B cell (primary cell): ENCODE data around the gene ATXN1. TPM values are rescaled to one million over a fixed set of nuclear protein-coding genes. Genes with fewer than 3 reads are reported as not detected.

Experiments used
- ATAC-seq: fragments of 200-7000 bp; cut with Tn5 transposase; one replicate; pipeline ENCODE4 v1.10.0; 2021; ENCODE audit warnings: low read depth, mild to moderate bottlenecking, moderate number of reproducible peaks, moderate library complexity
- CTCF ChIA-PET: fragments of 350-600 bp; sonication (Branson Sonifier 250); formaldehyde crosslinking; loops from one replicate; lab custom pipeline; 2021; ENCODE audit warnings: antibody characterized with exemption, inconsistent platforms; lab: Charles Lee
- POLR2A ChIA-PET: fragments of 350-600 bp; sonication (Branson Sonifier 250); formaldehyde crosslinking; loops from one replicate; lab custom pipeline; 2021; ENCODE audit warnings: antibody characterized with exemption; lab: Charles Lee
- DNase-seq: peaks from one replicate; pipeline ENCODE4 v3.0.0; 2013
- H2AFZ ChIP-seq: 2 replicates; pipeline ENCODE4 v1.6.1; 2012; ENCODE audit warnings: mild to moderate bottlenecking, low read depth, low read length; ENCODE audit not compliant: insufficient read depth, poor library complexity, severe bottlenecking
- H3K27ac ChIP-seq, 2 donors: 1 replicate in 1 of 2; 2 replicates in 1 of 2; pipeline ENCODE4 v1.5.1; 2012 to 2013; ENCODE audit warnings: low read length in 2 of 2, mild to moderate bottlenecking in 2 of 2, moderate library complexity in 1 of 2
- H3K27me3 ChIP-seq, 4 experiments: fragments of 200-600 bp in 1 of 4; sonication (generic) in 1 of 4; replicated peaks in 1 of 4; 1 replicate in 2 of 4; 2 replicates in 2 of 4; pipeline versions ENCODE4 v1.6.1 to v1.7.0; 2013 to 2016; ENCODE audit warnings: low read length in 3 of 4, mild to moderate bottlenecking in 2 of 4, mixed read lengths in 1 of 4, moderate library complexity in 1 of 4; ENCODE audit not compliant: insufficient read depth in 4 of 4, control insufficient read depth in 3 of 4; ENCODE audit errors: control extremely low read depth in 1 of 4
- H3K36me3 ChIP-seq, 2 experiments: replicated peaks in 1 of 2; 1 replicate in 1 of 2; 2 replicates in 1 of 2; pipeline versions ENCODE4 v1.6.1 to v1.7.1; 2013; ENCODE audit warnings: low read length in 1 of 2; ENCODE audit not compliant: insufficient read depth in 2 of 2, control insufficient read depth in 1 of 2; ENCODE audit errors: control extremely low read depth in 1 of 2, extremely low read depth in 1 of 2
- H3K4me1 ChIP-seq, 2 donors: fragments of 200-600 bp in 1 of 2; sonication (generic) in 1 of 2; 1 replicate in 1 of 2; 2 replicates in 1 of 2; pipeline versions ENCODE4 v1.5.1 to v1.6.1; 2013 to 2017; ENCODE audit warnings: low read length in 2 of 2; ENCODE audit not compliant: control insufficient read depth in 2 of 2, insufficient read depth in 2 of 2
- H3K4me2 ChIP-seq: replicated peaks from 2 replicates; pipeline ENCODE3; 2012; ENCODE audit warnings: mild to moderate bottlenecking, low read depth, low read length; ENCODE audit not compliant: poor library complexity, severe bottlenecking
- H3K4me3 ChIP-seq, 5 experiments: fragments of 200-600 bp in 1 of 5; sonication (generic) in 1 of 5; 1 replicate in 3 of 5; 2 replicates in 2 of 5; pipeline versions ENCODE4 v1.5.1 to v1.7.0; 2011 to 2016; ENCODE audit warnings: low read length in 4 of 5, mild to moderate bottlenecking in 4 of 5, low read depth in 2 of 5, control low read depth in 1 of 5, moderate library complexity in 1 of 5; ENCODE audit not compliant: insufficient read depth in 1 of 5; ENCODE audit errors: control extremely low read depth in 1 of 5, extremely low read depth in 1 of 5
- H3K79me2 ChIP-seq: fragments of 200-600 bp; sonication (generic); one replicate; pipeline ENCODE4 v1.6.0; 2016; ENCODE audit warnings: low read length; ENCODE audit not compliant: control insufficient read depth, insufficient read depth
- H3K9ac ChIP-seq: fragments of 200-600 bp; sonication (generic); 2 replicates; pipeline ENCODE4 v1.6.1; 2017; ENCODE audit warnings: mild to moderate bottlenecking, low read length, moderate library complexity
- H3K9me3 ChIP-seq, 3 donors: one replicate each; pipeline versions ENCODE4 v1.6.1 to v1.7.1; 2013; ENCODE audit warnings: low read length in 2 of 3; ENCODE audit not compliant: control insufficient read depth in 2 of 3, insufficient read depth in 1 of 3; ENCODE audit errors: control extremely low read depth in 1 of 3
- H4K20me1 ChIP-seq: 2 replicates; pipeline ENCODE4 v1.6.0; 2012; ENCODE audit warnings: mild to moderate bottlenecking, low read length; ENCODE audit not compliant: insufficient read depth, control insufficient read depth, poor library complexity, severe bottlenecking
- H3K27ac Mint-ChIP-seq: one replicate; pipeline ENCODE4 v1.8.0; 2021; ENCODE audit warnings: mixed read lengths
- H3K27me3 Mint-ChIP-seq: one replicate; pipeline ENCODE4 v1.8.0; 2021; ENCODE audit warnings: mixed read lengths
- H3K4me1 Mint-ChIP-seq: one replicate; pipeline ENCODE4 v1.8.0; 2021; ENCODE audit warnings: mixed read lengths
- H3K4me3 Mint-ChIP-seq: one replicate; pipeline ENCODE4 v1.8.0; 2021; ENCODE audit warnings: mixed read lengths
- H3K9me3 Mint-ChIP-seq: one replicate; pipeline ENCODE4 v1.8.0; 2022; ENCODE audit warnings: mixed read lengths; ENCODE audit not compliant: insufficient read depth
- EZH2 ChIP-seq: IDR thresholded peaks from 2 replicates; pipeline ENCODE4 v1.6.1; 2012; ENCODE audit warnings: borderline replicate concordance, low read depth, mild to moderate bottlenecking, moderate library complexity, low read length; ENCODE audit not compliant: insufficient read depth, poor library complexity, severe bottlenecking
- WGBS: methylation state at CpG from one replicate; pipeline ENCODE4 v1.1.5; 2013; ENCODE audit warnings: missing lambda C conversion rate; ENCODE audit not compliant: insufficient coverage; 5-methylcytosine and 5-hydroxymethylcytosine counted together
- intact Hi-C: fragments of 100-400 bp; cut with micrococcal nuclease; formaldehyde crosslinking; loops from one replicate; pipeline ENCODE4 v1.10.0; 2022
- polyA plus RNA-seq: library from polyadenylated mRNA; depleted of rRNA; stranded (reverse); fragments of >200 nt; gene quantifications from 2 replicates; pipeline ENCODE4 v1.2.3, GENCODE V29; 2012
- total RNA-seq, 2 donors: library from RNA; stranded (reverse); fragments of 120-200 nt in 1 of 2; gene quantifications; 1 replicate in 1 of 2; 2 replicates in 1 of 2; pipeline versions ENCODE4 v1.2.3 to v1.2.4, GENCODE V29; 2013 to 2022
- TF ChIP-seq, protein P1 (sequence below): fragments of 200-600 bp; IDR thresholded peaks from one replicate; pipeline ENCODE4 v1.8.0; 2022; ENCODE audit warnings: antibody characterized with exemption, mild to moderate bottlenecking

The ATXN1 gene
- total and polyA plus RNA-seq, 2 donors (not counting 1 experiment from before 2014, with no cell fraction given), result 5.7 to 63.8 TPM

DNA sequence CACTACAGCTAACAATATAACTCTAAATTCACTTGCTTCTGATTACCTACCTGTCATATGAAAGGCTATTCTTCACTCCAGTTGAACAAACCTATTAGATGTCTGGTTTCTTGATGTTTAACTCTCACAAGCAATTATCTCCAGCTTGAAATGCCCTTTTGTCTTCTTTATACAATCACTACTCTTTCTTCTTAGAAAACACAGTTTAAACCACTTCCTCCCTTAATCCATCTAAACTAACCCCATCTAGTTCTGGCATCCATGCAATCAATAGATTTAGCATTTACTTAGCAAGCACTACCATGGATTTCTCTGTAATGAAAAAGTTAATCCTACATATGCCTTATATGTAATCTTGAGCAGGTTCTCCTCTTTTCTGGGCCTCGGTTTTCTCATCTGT lies 127.3 kb downstream of the ATXN1 start:
- WGBS, result no CpG with 5 or more reads among the region's 1 CpG
- no peaks in the 10 kb centered on the region for H3K36me3 ChIP-seq
- CTCF ChIA-PET, result no interaction called here

DNA sequence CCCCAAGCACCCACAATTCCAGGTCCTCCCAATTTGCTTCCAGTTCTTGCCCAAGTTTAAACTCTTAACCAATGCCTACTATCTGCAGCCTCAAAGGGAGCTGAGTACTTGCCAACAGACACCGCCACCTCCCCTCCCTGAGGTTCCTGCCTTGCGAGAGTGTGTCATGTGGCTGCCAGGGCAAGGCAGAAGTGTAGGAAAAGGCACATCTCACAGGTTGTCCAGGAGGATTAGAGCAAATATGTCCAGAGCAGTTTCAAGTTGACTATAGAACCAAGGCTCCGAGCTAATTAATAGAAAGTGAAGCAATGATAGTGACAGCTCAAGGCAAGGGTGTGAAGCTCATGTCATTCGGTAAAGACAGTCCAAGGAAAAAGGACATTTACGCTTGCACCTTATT lies 127.8 kb downstream of the ATXN1 start:
- WGBS, result 100% methylated on average over 5 of the region's 5 CpGs
- TF ChIP-seq, protein P1, sequence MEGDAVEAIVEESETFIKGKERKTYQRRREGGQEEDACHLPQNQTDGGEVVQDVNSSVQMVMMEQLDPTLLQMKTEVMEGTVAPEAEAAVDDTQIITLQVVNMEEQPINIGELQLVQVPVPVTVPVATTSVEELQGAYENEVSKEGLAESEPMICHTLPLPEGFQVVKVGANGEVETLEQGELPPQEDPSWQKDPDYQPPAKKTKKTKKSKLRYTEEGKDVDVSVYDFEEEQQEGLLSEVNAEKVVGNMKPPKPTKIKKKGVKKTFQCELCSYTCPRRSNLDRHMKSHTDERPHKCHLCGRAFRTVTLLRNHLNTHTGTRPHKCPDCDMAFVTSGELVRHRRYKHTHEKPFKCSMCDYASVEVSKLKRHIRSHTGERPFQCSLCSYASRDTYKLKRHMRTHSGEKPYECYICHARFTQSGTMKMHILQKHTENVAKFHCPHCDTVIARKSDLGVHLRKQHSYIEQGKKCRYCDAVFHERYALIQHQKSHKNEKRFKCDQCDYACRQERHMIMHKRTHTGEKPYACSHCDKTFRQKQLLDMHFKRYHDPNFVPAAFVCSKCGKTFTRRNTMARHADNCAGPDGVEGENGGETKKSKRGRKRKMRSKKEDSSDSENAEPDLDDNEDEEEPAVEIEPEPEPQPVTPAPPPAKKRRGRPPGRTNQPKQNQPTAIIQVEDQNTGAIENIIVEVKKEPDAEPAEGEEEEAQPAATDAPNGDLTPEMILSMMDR, result no peak
- TF ChIP-seq EZH2, result no peak
- Mint-ChIP-seq H3K27me3 (no peaks in the 10 kb centered on the region), H3K27ac (no peak overlapping the region), H3K4me1 (peaks cover 22% of the 10 kb centered on the region), H3K4me3 (no peak overlapping the region), H3K9me3 (no peaks in the 10 kb centered on the region)
- Histone ChIP-seq H3K4me3 (no peak overlapping the region), H3K36me3 (no peaks in the 10 kb centered on the region), H4K20me1 (no peaks in the 10 kb centered on the region), H3K9ac (no peak overlapping the region), H3K4me1 (peaks cover 0 to 11% of the 10 kb centered on the region in 2 donors), H3K27ac (no peak overlapping the region), H3K27me3 (no peaks in the 10 kb centered on the region), H3K79me2 (no peaks in the 10 kb centered on the region), H3K9me3 (peaks cover 0 to 4% (median 0%) of the 10 kb centered on the region in 3 donors), H3K4me2 (no peak overlapping the region), H2AFZ (no peak overlapping the region)
- DNase-seq, result no peak
- intact Hi-C loops, result no loop called here
- no peak for ATAC-seq
- POLR2A ChIA-PET, result no interaction called here
- CTCF ChIA-PET, result no interaction called here

More for the DNA sequence above, 127.3 kb downstream of the ATXN1 start:
- Histone ChIP-seq H3K4me2 (no peak overlapping the region), H3K4me3 (no peak overlapping the region), H4K20me1 (no peaks in the 10 kb centered on the region), H3K27me3 (no peaks in the 10 kb centered on the region), H3K9me3 (peaks cover 0 to 5% (median 0%) of the 10 kb centered on the region in 3 donors), H3K27ac (no peak overlapping the region), H3K9ac (no peak overlapping the region), H3K4me1 (peaks cover 0 to 11% of the 10 kb centered on the region in 2 donors), H3K79me2 (no peaks in the 10 kb centered on the region), H2AFZ (no peak overlapping the region)
- intact Hi-C loops, result no loop called here
- DNase-seq (no peak), ATAC-seq (no peak)
- Mint-ChIP-seq H3K4me1 (peaks cover 22% of the 10 kb centered on the region), H3K27me3 (no peaks in the 10 kb centered on the region), H3K27ac (no peak overlapping the region), H3K4me3 (no peak overlapping the region), H3K9me3 (no peaks in the 10 kb centered on the region)
- no peak for TF ChIP-seq EZH2
- TF ChIP-seq, protein P1, result no peak
- POLR2A ChIA-PET, result no interaction called here
